HepG2 (cell line): ENCODE data around the gene PPP1R8. TPM values are rescaled to one million over a fixed set of nuclear protein-coding genes. Genes with fewer than 3 reads are reported as not detected.
A peak's percentile ranks its signal among the peaks of the same experiment; 100 is the strongest.

Experiments used
- CEBPB ChIP-seq: IDR thresholded peaks from 2 replicates; pipeline ENCODE4 v1.6.1; 2011; ENCODE audit warnings: low read depth, low read length, improper control_type of control experiment, borderline replicate concordance
- ELF3 ChIP-seq: IDR thresholded peaks from 2 replicates; pipeline ENCODE4 v1.6.1; 2016; ENCODE audit warnings: missing genetic modification reagents, missing compliant biosample characterization
- GATAD1 ChIP-seq: IDR thresholded peaks from 2 replicates; pipeline ENCODE4 v1.6.1; 2016; ENCODE audit warnings: missing genetic modification reagents, missing compliant biosample characterization
- GZF1 ChIP-seq: sonication (generic); formaldehyde crosslinking; IDR thresholded peaks from 2 replicates; pipeline ENCODE4 v1.5.1; 2020; ENCODE audit warnings: mild to moderate bottlenecking, missing genetic modification reagents
- KLF6 ChIP-seq: IDR thresholded peaks from 2 replicates; pipeline ENCODE4 v1.8.0; 2016; ENCODE audit warnings: missing biosample characterization, missing genetic modification reagents
- NCOA1 ChIP-seq: sonication (generic); formaldehyde crosslinking; IDR thresholded peaks from 2 replicates; pipeline ENCODE4 v1.9.0; 2021; ENCODE audit warnings: missing genetic modification reagents
- NFKBIZ ChIP-seq: IDR thresholded peaks from 2 replicates; pipeline ENCODE4 v1.6.1; 2018; ENCODE audit warnings: missing genetic modification reagents, missing compliant biosample characterization
- POLR2AphosphoS5 ChIP-seq: IDR thresholded peaks from 2 replicates; pipeline ENCODE4 v1.6.1; 2012; ENCODE audit warnings: low read depth, low read length
- PTBP1 ChIP-seq: fragments of 200-400 bp; formaldehyde crosslinking; IDR thresholded peaks from 2 replicates; pipeline ENCODE4 v1.6.1; 2018; ENCODE audit warnings: low read length, low read depth; ENCODE audit not compliant: poor library complexity, severe bottlenecking
- RAD21 ChIP-seq: fragments of 450-650 bp; formaldehyde crosslinking; IDR thresholded peaks from 2 replicates; pipeline ENCODE4 v1.5.0; 2020; ENCODE audit warnings: mild to moderate bottlenecking
- SOX6 ChIP-seq, 2 experiments: fragments of 450-650 bp in 1 of 2; sonication (generic) in 1 of 2; formaldehyde crosslinking in 1 of 2; IDR thresholded peaks; 2 replicates each; pipeline versions ENCODE4 v1.4.0 to v1.6.1; 2017 to 2020; ENCODE audit warnings: antibody characterized with exemption in 1 of 2, mild to moderate bottlenecking in 1 of 2, missing genetic modification reagents in 1 of 2
- SP140L ChIP-seq: sonication (generic); formaldehyde crosslinking; IDR thresholded peaks from 2 replicates; pipeline ENCODE4 v1.4.0; 2020; ENCODE audit warnings: missing genetic modification reagents, borderline replicate concordance
- TSC22D2 ChIP-seq: sonication (generic); formaldehyde crosslinking; IDR thresholded peaks from 2 replicates; pipeline ENCODE4 v1.5.1; 2020; ENCODE audit warnings: missing genetic modification reagents, mild to moderate bottlenecking, borderline replicate concordance
- ZEB1 ChIP-seq: IDR thresholded peaks from 2 replicates; pipeline ENCODE4 v1.6.1; 2012; ENCODE audit warnings: mild to moderate bottlenecking, low read depth, inconsistent platforms; ENCODE audit not compliant: insufficient replicate concordance
- ZNF20 ChIP-seq: sonication (generic); formaldehyde crosslinking; IDR thresholded peaks from 2 replicates; pipeline ENCODE4 v1.4.0; 2020; ENCODE audit warnings: mild to moderate bottlenecking, moderate library complexity, missing genetic modification reagents
- ZNF33A ChIP-seq: sonication (generic); formaldehyde crosslinking; IDR thresholded peaks from 2 replicates; pipeline ENCODE4 v1.5.1; 2020; ENCODE audit warnings: missing genetic modification reagents, mild to moderate bottlenecking, moderate library complexity, borderline replicate concordance
- ZNF354B ChIP-seq: sonication (generic); formaldehyde crosslinking; IDR thresholded peaks from 2 replicates; pipeline ENCODE4 v1.8.0; 2022; ENCODE audit warnings: mild to moderate bottlenecking, missing genetic modification reagents
- ZNF589 ChIP-seq: sonication (generic); formaldehyde crosslinking; conservative IDR thresholded peaks from 2 replicates; pipeline ENCODE4 v1.8.0; 2022; ENCODE audit warnings: mild to moderate bottlenecking, moderate library complexity, missing genetic modification reagents
- polyA plus RNA-seq, 8 experiments: library from polyadenylated mRNA; depleted of rRNA in 3 of 8; stranded (reverse) in 7 of 8; unstranded in 1 of 8; fragments of >200 nt; fragmentation: Illumina TruSeq in 4 of 8; extraction: Trizol in 4 of 8; gene quantifications; 2 replicates each; pipeline versions ENCODE4 v1.2.1 to v1.2.3, GENCODE V29; 2011 to 2016; ENCODE audit warnings: low read depth in 4 of 8, missing spikeins in 1 of 8, mixed read lengths in 1 of 8; ENCODE audit not compliant: insufficient read depth in 1 of 8
- total RNA-seq, 5 experiments: library from RNA; depleted of rRNA; stranded (reverse); fragments of >200 nt; fragmentation: Illumina TruSeq; extraction: Trizol; gene quantifications; 2 replicates each; pipeline ENCODE4 v1.2.3, GENCODE V29; 2016; ENCODE audit warnings: low read depth in 1 of 5
- TF ChIP-seq, protein P1 (sequence below): sonication (generic); formaldehyde crosslinking; IDR thresholded peaks from 2 replicates; pipeline ENCODE4 v1.5.0; 2020; ENCODE audit warnings: mild to moderate bottlenecking, missing genetic modification reagents, borderline replicate concordance
- TF ChIP-seq, protein P2 (sequence below): sonication (generic); formaldehyde crosslinking; IDR thresholded peaks from 2 replicates; pipeline ENCODE4 v1.4.0; 2020; ENCODE audit warnings: missing genetic modification reagents, borderline replicate concordance
- TF ChIP-seq, protein P3 (sequence below): IDR thresholded peaks from 2 replicates; pipeline ENCODE4 v1.6.1; 2016; ENCODE audit warnings: low read depth, control low read depth

Gene PPP1R8
- total and polyA plus RNA-seq, 2 of the 13 experiments (the other 11 are each of a cell fraction or from before 2014, with no cell fraction given), result 38.3 to 62.2 TPM

DNA sequence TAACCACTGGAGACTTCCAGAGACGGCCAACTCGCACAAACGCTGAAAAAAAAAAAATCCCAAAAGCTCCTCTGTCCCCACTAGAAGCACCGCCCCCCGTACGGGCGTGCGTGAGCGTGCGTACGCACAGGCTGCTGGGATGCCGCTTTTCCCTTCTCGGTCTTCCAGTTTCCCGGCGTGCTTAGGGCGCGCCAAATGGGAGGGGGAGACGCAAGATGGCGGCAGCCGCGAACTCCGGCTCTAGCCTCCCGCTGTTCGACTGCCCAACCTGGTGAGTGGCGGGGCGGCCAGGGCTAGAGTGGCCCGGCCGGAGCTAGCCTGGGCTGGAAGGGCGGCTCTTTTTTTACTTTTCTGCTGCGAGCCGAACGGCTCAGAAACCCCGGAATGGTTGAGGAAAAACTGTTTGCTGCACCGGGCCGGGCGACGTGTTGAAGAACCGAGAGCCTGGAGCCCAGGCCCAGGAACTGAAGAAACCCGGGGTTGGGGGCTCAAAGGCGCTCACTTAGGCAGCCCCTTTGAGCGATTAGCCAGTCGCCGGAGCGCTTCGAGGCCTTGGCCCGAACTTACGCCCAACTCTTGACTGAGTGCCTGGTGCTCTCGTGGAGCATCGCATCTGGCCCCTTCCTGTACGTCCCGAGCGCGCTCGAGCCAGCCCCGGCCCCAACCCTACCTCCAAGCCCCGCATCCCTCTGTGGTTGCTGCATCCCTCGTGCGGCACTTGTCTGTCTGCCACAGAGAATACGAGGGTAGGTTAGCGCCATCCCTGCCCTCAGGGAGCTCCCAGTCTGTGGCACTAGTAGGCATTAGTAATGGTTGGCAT, at the start of gene PPP1R8 (continued):
- TF ChIP-seq ZNF20 (CRISPR knock-in tag) (no peak), NCOA1 (CRISPR knock-in tag) (no peak), SP140L (no peak), KLF6 (peak; percentile 85; the same call in 1 of the 2 replicates), ZNF589 (CRISPR knock-in tag) (no peak), ZNF354B (CRISPR knock-in tag) (no peak), ELF3 (CRISPR knock-in tag) (no peak; the same call in 1 of the 2 replicates), ZEB1 (no peak), ZNF33A (0 out of 2 replicates have a peak, but pooled peaks have one; percentile 26), GATAD1 (CRISPR knock-in tag) (peak; percentile 95), CEBPB (no peak), GZF1 (CRISPR knock-in tag) (no peak), SOX6 (IDR thresholded peaks at IDR 0.05) (no peak), SOX6 (CRISPR knock-in tag; IDR thresholded peaks at IDR 0.05) (peak; percentile 51; the same call in 1 of the 2 replicates), TSC22D2 (CRISPR knock-in tag) (no peak), PTBP1 (peak; percentile 87), POLR2AphosphoS5 (peak; percentile 97), RAD21 (CRISPR knock-in tag) (peak; percentile 35; the same call in 1 of the 2 replicates), NFKBIZ (CRISPR knock-in tag) (no peak)
- TF ChIP-seq, protein P1, sequence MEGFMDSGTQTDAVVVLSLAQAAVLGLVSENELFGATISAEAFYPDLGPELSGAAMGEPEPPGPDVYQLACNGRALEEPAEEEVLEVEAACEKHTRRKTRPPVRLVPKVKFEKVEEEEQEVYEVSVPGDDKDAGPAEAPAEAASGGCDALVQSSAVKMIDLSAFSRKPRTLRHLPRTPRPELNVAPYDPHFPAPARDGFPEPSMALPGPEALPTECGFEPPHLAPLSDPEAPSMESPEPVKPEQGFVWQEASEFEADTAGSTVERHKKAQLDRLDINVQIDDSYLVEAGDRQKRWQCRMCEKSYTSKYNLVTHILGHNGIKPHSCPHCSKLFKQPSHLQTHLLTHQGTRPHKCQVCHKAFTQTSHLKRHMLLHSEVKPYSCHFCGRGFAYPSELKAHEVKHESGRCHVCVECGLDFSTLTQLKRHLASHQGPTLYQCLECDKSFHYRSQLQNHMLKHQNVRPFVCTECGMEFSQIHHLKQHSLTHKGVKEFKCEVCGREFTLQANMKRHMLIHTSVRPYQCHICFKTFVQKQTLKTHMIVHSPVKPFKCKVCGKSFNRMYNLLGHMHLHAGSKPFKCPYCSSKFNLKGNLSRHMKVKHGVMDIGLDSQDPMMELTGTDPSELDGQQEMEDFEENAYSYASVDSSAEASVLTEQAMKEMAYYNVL (CRISPR knock-in tag), result no peak
- TF ChIP-seq, protein P2, sequence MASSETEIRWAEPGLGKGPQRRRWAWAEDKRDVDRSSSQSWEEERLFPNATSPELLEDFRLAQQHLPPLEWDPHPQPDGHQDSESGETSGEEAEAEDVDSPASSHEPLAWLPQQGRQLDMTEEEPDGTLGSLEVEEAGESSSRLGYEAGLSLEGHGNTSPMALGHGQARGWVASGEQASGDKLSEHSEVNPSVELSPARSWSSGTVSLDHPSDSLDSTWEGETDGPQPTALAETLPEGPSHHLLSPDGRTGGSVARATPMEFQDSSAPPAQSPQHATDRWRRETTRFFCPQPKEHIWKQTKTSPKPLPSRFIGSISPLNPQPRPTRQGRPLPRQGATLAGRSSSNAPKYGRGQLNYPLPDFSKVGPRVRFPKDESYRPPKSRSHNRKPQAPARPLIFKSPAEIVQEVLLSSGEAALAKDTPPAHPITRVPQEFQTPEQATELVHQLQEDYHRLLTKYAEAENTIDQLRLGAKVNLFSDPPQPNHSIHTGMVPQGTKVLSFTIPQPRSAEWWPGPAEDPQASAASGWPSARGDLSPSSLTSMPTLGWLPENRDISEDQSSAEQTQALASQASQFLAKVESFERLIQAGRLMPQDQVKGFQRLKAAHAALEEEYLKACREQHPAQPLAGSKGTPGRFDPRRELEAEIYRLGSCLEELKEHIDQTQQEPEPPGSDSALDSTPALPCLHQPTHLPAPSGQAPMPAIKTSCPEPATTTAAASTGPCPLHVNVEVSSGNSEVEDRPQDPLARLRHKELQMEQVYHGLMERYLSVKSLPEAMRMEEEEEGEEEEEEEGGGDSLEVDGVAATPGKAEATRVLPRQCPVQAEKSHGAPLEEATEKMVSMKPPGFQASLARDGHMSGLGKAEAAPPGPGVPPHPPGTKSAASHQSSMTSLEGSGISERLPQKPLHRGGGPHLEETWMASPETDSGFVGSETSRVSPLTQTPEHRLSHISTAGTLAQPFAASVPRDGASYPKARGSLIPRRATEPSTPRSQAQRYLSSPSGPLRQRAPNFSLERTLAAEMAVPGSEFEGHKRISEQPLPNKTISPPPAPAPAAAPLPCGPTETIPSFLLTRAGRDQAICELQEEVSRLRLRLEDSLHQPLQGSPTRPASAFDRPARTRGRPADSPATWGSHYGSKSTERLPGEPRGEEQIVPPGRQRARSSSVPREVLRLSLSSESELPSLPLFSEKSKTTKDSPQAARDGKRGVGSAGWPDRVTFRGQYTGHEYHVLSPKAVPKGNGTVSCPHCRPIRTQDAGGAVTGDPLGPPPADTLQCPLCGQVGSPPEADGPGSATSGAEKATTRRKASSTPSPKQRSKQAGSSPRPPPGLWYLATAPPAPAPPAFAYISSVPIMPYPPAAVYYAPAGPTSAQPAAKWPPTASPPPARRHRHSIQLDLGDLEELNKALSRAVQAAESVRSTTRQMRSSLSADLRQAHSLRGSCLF (CRISPR knock-in tag), result no peak
- TF ChIP-seq, protein P3, sequence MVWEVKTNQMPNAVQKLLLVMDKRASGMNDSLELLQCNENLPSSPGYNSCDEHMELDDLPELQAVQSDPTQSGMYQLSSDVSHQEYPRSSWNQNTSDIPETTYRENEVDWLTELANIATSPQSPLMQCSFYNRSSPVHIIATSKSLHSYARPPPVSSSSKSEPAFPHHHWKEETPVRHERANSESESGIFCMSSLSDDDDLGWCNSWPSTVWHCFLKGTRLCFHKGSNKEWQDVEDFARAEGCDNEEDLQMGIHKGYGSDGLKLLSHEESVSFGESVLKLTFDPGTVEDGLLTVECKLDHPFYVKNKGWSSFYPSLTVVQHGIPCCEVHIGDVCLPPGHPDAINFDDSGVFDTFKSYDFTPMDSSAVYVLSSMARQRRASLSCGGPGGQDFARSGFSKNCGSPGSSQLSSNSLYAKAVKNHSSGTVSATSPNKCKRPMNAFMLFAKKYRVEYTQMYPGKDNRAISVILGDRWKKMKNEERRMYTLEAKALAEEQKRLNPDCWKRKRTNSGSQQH (CRISPR knock-in tag), result peak; percentile 85; the same call in 1 of the 2 replicates
